H1 (cell line): Measurements from ENCODE around the gene DEUP1.

Experiments used
- CTCF ChIP-seq, 3 experiments: IDR thresholded peaks; 1 replicate in 2 of 3; 2 replicates in 1 of 3; pipeline versions ENCODE4 v1.5.1 to v1.6.1; 2011; ENCODE audit warnings: low read length in 3 of 3, mild to moderate bottlenecking in 3 of 3, inconsistent platforms in 2 of 3, low read depth in 1 of 3, moderate library complexity in 1 of 3; ENCODE audit not compliant: insufficient read depth in 1 of 3; ENCODE audit errors: control extremely low read depth in 1 of 3
- EGR1 ChIP-seq: IDR thresholded peaks from 2 replicates; pipeline ENCODE4 v1.6.1; 2011; ENCODE audit warnings: low read depth, low read length, borderline replicate concordance
- EZH2 ChIP-seq: fragments of 200-600 bp; sonication (generic); IDR thresholded peaks from 2 replicates; pipeline ENCODE4 v1.7.1; 2012; ENCODE audit warnings: low read depth, mild to moderate bottlenecking, moderate library complexity, low read length, inconsistent platforms; ENCODE audit not compliant: severe bottlenecking
- GABPA ChIP-seq: IDR thresholded peaks from 2 replicates; pipeline ENCODE4 v1.6.1; 2011; ENCODE audit warnings: mild to moderate bottlenecking, low read length, moderate library complexity, borderline replicate concordance; ENCODE audit not compliant: insufficient read depth
- HDAC6 ChIP-seq: IDR thresholded peaks from one replicate; pipeline ENCODE4 v1.7.1; 2012; ENCODE audit warnings: low read depth, mild to moderate bottlenecking, inconsistent platforms, low read length, moderate library complexity
- POLR2A ChIP-seq, 2 experiments: IDR thresholded peaks; 1 replicate in 1 of 2; 2 replicates in 1 of 2; pipeline ENCODE4 v1.6.1; 2011; ENCODE audit warnings: low read depth in 2 of 2, low read length in 2 of 2, mild to moderate bottlenecking in 2 of 2; ENCODE audit errors: control extremely low read depth in 1 of 2
- POLR2AphosphoS5 ChIP-seq: IDR thresholded peaks from 2 replicates; pipeline ENCODE4 v1.6.1; 2011; ENCODE audit warnings: low read depth, low read length
- TCF12 ChIP-seq: IDR thresholded peaks from 2 replicates; pipeline ENCODE4 v1.6.1; 2011; ENCODE audit warnings: low read depth, mild to moderate bottlenecking, low read length

GRCh38 chr11:93326681-93327080 is 3.9 kb upstream of the DEUP1 start:
- TF ChIP-seq CTCF (IDR thresholded peaks at IDR 0.05; ENCODE audit: control extremely low read depth in 1 of 3, insufficient read depth in 1 of 3, low read depth in 1 of 3, low read length in 3 of 3) (no peak), HDAC6 (no peak), POLR2AphosphoS5 (no peak), EGR1 (no peak), POLR2A (IDR thresholded peaks at IDR 0.05; ENCODE audit: control extremely low read depth in 1 of 2, low read depth in 2 of 2, low read length in 2 of 2) (no peak), GABPA (no peak), TCF12 (no peak), EZH2 (no peak)
